A549 (cell line): Measurements from ENCODE around the gene NBEAL2. TPM values are rescaled to one million over a fixed set of nuclear protein-coding genes. Genes with fewer than 3 reads are reported as not detected.

ENCODE experiments used
- ATAC-seq, 2 experiments: fragments of 200-7000 bp in 1 of 2; fragments of >200 bp in 1 of 2; cut with Nextera tagmentation in 1 of 2; cut with Tn5 transposase in 1 of 2; 3 replicates each; pipeline versions ENCODE4 v1.8.0 to v1.9.1; 2018 to 2020; ENCODE audit warnings: mild to moderate bottlenecking in 1 of 2, moderate library complexity in 1 of 2
- CTCF ChIA-PET: fragments of 300-600 bp; sonication (Branson Sonifier 250); formaldehyde crosslinking; extraction: SDS; loops from one replicate; lab custom pipeline; 2021; ENCODE audit warnings: antibody characterized with exemption, inconsistent platforms; lab: Yijun Ruan, JAX
- POLR2A ChIA-PET: fragments of 350-600 bp; formaldehyde crosslinking; extraction: SDS; loops from one replicate; lab custom pipeline; 2021; ENCODE audit warnings: antibody characterized with exemption, inconsistent platforms; lab: Yijun Ruan, JAX
- DNase-seq, 2 experiments: peaks; one replicate each; pipeline versions ENCODE4 v3.0.0 to v3.0.0-alpha.2; 2011 to 2016; ENCODE audit warnings: low read depth in 1 of 2, low spot score in 1 of 2
- FAIRE-seq: peaks from 2 replicates; lab custom pipeline; 2011; peaks lifted over from hg19 to GRCh38; lab: Jason Lieb, UNC
- H3K27ac ChIP-seq, 2 experiments: fragments of >200 bp; sonication (Bioruptor Twin); formaldehyde crosslinking; 3 replicates each; pipeline ENCODE4 v1.5.1; 2016 to 2017
- H3K4me1 ChIP-seq: fragments of >200 bp; sonication (Bioruptor Twin); formaldehyde crosslinking; 3 replicates; pipeline ENCODE4 v1.6.1; 2016
- H3K4me2 ChIP-seq: fragments of >200 bp; sonication (Bioruptor Twin); formaldehyde crosslinking; 3 replicates; pipeline ENCODE4 v1.6.1; 2016
- H3K4me3 ChIP-seq: fragments of >200 bp; sonication (Bioruptor Twin); formaldehyde crosslinking; 3 replicates; pipeline ENCODE4 v1.5.1; 2016
- H3K9me3 ChIP-seq: fragments of >200 bp; sonication (Bioruptor Twin); formaldehyde crosslinking; 3 replicates; pipeline ENCODE4 v1.6.1; 2016
- ATOH8 ChIP-seq: fragments of 250-450 bp; sonication (Bioruptor Pico); IDR thresholded peaks from 2 replicates; pipeline ENCODE4 v1.5.0; 2020; ENCODE audit warnings: low read depth, mild to moderate bottlenecking, moderate library complexity
- CEBPB ChIP-seq, 2 experiments: fragments of >200 bp in 1 of 2; sonication (Bioruptor Twin) in 1 of 2; formaldehyde crosslinking in 1 of 2; IDR thresholded peaks; 2 replicates each; pipeline ENCODE4 v1.6.1; 2012 to 2016
- CHD2 ChIP-seq: fragments of 150-350 bp; IDR thresholded peaks from 2 replicates; pipeline ENCODE4 v1.6.1; 2014; ENCODE audit warnings: low read length; ENCODE audit not compliant: partially characterized antibody
- ESRRA ChIP-seq: fragments of 150-350 bp; IDR thresholded peaks from 2 replicates; pipeline ENCODE4 v1.6.1; 2014; ENCODE audit warnings: mild to moderate bottlenecking, low read length, borderline replicate concordance
- FOSL2 ChIP-seq, 2 experiments: fragments of 450-650 bp in 1 of 2; fragments of >200 bp in 1 of 2; sonication (Bioruptor Twin) in 1 of 2; formaldehyde crosslinking; IDR thresholded peaks; 2 replicates each; pipeline versions ENCODE4 v1.5.0 to v1.6.1; 2016 to 2020; ENCODE audit warnings: mild to moderate bottlenecking in 1 of 2, moderate library complexity in 1 of 2
- HEYL ChIP-seq: fragments of 250-450 bp; sonication (Bioruptor Pico); IDR thresholded peaks from 2 replicates; pipeline ENCODE4 v1.8.0; 2021; ENCODE audit warnings: mild to moderate bottlenecking, moderate library complexity
- HOXB13 ChIP-seq: fragments of 250-450 bp; sonication (Bioruptor Pico); IDR thresholded peaks from 2 replicates; pipeline ENCODE4 v1.5.0; 2020; ENCODE audit warnings: low read depth, mild to moderate bottlenecking, moderate library complexity
- HOXB5 ChIP-seq: fragments of 250-450 bp; sonication (Bioruptor Pico); IDR thresholded peaks from 2 replicates; pipeline ENCODE4 v1.5.0; 2020; ENCODE audit warnings: mild to moderate bottlenecking, moderate library complexity
- JUNB ChIP-seq: fragments of >200 bp; sonication (Bioruptor Twin); formaldehyde crosslinking; IDR thresholded peaks from 2 replicates; pipeline ENCODE4 v1.6.1; 2016
- MAZ ChIP-seq: fragments of 150-350 bp; IDR thresholded peaks from 2 replicates; pipeline ENCODE4 v1.6.1; 2014; ENCODE audit warnings: antibody characterized with exemption, low read depth, low read length, borderline replicate concordance
- RAD21 ChIP-seq, 2 experiments: fragments of >200 bp in 1 of 2; sonication (Bioruptor Twin) in 1 of 2; formaldehyde crosslinking in 1 of 2; IDR thresholded peaks in 1 of 2; conservative IDR thresholded peaks in 1 of 2; 2 replicates in 1 of 2; 3 replicates in 1 of 2; pipeline ENCODE4 v1.6.1; 2012 to 2018; ENCODE audit warnings: inconsistent platforms in 1 of 2
- RFX5 ChIP-seq: fragments of 450-650 bp; IDR thresholded peaks from 2 replicates; pipeline ENCODE4 v1.7.1; 2014; ENCODE audit warnings: antibody characterized with exemption, mild to moderate bottlenecking, moderate library complexity
- SMC3 ChIP-seq: fragments of >200 bp; sonication (Bioruptor Twin); formaldehyde crosslinking; IDR thresholded peaks from 3 replicates; pipeline ENCODE4 v1.6.1; 2018; ENCODE audit warnings: inconsistent platforms
- ZSCAN20 ChIP-seq: fragments of 250-450 bp; sonication (Bioruptor Pico); IDR thresholded peaks from 2 replicates; pipeline ENCODE4 v1.8.0; 2022; ENCODE audit warnings: mild to moderate bottlenecking, moderate library complexity
- WGBS: methylation state at CpG from one replicate; pipeline ENCODE4 v1.1.6; 2017; ENCODE audit errors: missing lambda C conversion rate; 5-methylcytosine and 5-hydroxymethylcytosine counted together
- polyA plus RNA-seq, 4 experiments: library from polyadenylated mRNA; depleted of rRNA in 3 of 4; stranded (reverse); fragments of >200 nt; fragmentation: RNase III in 1 of 4; extraction: RNeasy Plus Mini Kit Qiagen cat#74134 plus additional on column Dnase treatment in 1 of 4; gene quantifications; 2 replicates in 3 of 4; 3 replicates in 1 of 4; pipeline ENCODE4 v1.2.3, GENCODE V29; 2011 to 2017
- TF ChIP-seq, protein P1 (sequence below): fragments of 150-350 bp; IDR thresholded peaks from 2 replicates; pipeline ENCODE4 v1.6.1; 2014; ENCODE audit warnings: low read depth, mild to moderate bottlenecking, low read length
- TF ChIP-seq, protein P2 (sequence below): fragments of >200 bp; sonication (Bioruptor Twin); formaldehyde crosslinking; IDR thresholded peaks from 3 replicates; pipeline ENCODE4 v1.5.1; 2016
- TF ChIP-seq, protein P3 (sequence below): fragments of 450-650 bp; IDR thresholded peaks from 2 replicates; pipeline ENCODE4 v1.6.1; 2014; ENCODE audit warnings: antibody characterized with exemption

NBEAL2 gene
- polyA plus RNA-seq, 2 of the 4 experiments (the other 2 are of a cell fraction) = 9.6 to 47.3 TPM

DNA sequence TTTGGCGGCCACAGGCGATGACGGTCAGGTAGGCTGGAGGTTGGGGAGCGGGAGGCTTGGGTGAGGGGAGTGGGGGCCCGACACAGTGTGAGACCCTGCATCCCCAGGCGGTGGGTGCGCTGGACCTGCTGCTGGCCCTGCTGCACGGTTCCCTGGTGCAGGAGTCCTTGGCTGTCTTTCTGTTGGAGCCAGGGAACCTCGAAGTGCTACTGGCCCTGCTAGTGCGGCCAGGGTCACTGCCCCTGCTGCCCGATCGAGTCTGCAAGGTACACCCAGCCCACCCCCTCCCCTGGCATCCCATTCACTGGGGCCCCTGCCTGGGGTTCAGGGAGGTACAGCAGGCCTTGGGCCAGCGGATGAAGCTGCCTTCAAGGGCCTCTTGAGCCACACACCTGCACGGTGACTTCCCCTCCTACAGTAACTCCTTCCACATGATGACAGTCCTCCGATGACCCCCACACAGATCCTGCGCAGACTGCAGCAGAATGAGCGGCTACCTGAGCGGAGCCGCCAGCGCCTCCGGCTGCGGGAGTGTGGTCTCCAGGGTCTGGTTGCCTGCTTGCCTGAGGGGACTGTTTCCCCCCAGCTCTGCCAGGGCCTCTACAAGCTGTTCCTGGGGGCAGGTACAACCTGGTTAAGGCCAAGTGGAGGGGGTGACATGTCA, 19.5 kb downstream of the NBEAL2 start:
- Histone ChIP-seq H3K4me1 (peaks cover 12% of the 10 kb centered on the region), H3K27ac (no peak overlapping the region), H3K4me3 (no peak overlapping the region), H3K4me2 (no peak overlapping the region), H3K9me3 (no peaks in the 10 kb centered on the region)
- DNase-seq (no peak), FAIRE-seq (no peak), ATAC-seq (peak in 1 of 2 experiments; percentile 12; a peak in 3 of 6 replicates)
- ChIA-PET POLR2A (interaction anchor here (1.4 kb wide), 1 partner anchor 19 kb away, joined by 5 read pairs; the partner anchor contains the start of gene NBEAL2), CTCF (interaction anchor here (1.0 to 4.8 kb wide), 23 partner anchors 9 to 296 kb away, joined by 3 to 54 read pairs (median 5); partner anchors contain the start of gene NBEAL2)
- TF ChIP-seq HOXB5 = no peak
- TF ChIP-seq, protein P1, sequence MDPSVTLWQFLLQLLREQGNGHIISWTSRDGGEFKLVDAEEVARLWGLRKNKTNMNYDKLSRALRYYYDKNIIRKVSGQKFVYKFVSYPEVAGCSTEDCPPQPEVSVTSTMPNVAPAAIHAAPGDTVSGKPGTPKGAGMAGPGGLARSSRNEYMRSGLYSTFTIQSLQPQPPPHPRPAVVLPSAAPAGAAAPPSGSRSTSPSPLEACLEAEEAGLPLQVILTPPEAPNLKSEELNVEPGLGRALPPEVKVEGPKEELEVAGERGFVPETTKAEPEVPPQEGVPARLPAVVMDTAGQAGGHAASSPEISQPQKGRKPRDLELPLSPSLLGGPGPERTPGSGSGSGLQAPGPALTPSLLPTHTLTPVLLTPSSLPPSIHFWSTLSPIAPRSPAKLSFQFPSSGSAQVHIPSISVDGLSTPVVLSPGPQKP = no peak
- no peak for TF ChIP-seq CEBPB (IDR thresholded peaks at IDR 0.05)
- TF ChIP-seq ATOH8 (CRISPR knock-in tag) = no peak
- 80% methylated on average over 13 of the region's 22 CpGs for WGBS

DNA sequence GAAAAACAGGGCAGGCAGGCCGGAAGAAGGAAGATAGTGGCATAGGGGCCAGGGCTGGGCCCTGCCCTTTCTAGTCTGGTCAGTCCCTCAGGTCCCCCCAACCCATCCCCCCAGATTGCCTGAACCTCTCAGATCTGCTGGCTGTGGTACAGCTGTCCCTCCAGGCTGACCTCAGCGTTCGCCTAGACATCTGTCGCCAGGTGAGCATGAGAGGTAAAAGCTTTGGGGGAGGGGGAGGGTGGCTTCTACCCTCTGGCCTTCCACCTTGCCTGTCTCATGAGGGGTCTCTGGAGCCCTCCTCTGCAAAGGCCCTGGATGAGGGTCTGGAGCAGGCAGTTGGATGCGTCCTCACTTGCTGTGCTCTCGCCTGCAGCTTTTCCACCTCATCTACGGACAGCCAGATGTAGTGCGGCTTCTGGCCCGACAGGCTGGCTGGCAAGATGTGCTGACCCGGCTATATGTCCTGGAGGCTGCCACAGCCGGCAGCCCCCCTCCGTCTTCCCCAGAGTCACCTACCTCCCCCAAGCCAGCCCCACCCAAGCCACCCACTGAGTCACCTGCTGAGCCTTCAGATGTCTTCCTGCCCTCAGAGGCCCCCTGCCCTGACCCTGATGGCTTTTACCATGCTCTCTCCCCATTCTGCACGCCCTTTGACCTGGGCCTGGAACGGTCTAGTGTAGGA, 20.2 kb downstream of the NBEAL2 start:
- 93% methylated on average over 11 of the region's 14 CpGs for WGBS
- Histone ChIP-seq H3K4me1 (peaks cover 12% of the 10 kb centered on the region), H3K27ac (no peak overlapping the region), H3K4me2 (no peak overlapping the region), H3K9me3 (no peaks in the 10 kb centered on the region), H3K4me3 (no peak overlapping the region)
- DNase-seq = no peak
- TF ChIP-seq HEYL (no peak), CHD2 (no peak), ZSCAN20 (CRISPR knock-in tag) (no peak), MAZ (no peak), SMC3 (no peak), RAD21 (conservative IDR thresholded peaks at IDR 0.05 in 1 of 2, IDR thresholded peaks at IDR 0.05 in 1 of 2) (no peak), RFX5 (no peak), ESRRA (no peak), FOSL2 (IDR thresholded peaks at IDR 0.05) (no peak), FOSL2 (CRISPR knock-in tag; IDR thresholded peaks at IDR 0.05) (no peak), HOXB13 (no peak), JUNB (no peak), HOXB5 (no peak)
- TF ChIP-seq, protein P2, sequence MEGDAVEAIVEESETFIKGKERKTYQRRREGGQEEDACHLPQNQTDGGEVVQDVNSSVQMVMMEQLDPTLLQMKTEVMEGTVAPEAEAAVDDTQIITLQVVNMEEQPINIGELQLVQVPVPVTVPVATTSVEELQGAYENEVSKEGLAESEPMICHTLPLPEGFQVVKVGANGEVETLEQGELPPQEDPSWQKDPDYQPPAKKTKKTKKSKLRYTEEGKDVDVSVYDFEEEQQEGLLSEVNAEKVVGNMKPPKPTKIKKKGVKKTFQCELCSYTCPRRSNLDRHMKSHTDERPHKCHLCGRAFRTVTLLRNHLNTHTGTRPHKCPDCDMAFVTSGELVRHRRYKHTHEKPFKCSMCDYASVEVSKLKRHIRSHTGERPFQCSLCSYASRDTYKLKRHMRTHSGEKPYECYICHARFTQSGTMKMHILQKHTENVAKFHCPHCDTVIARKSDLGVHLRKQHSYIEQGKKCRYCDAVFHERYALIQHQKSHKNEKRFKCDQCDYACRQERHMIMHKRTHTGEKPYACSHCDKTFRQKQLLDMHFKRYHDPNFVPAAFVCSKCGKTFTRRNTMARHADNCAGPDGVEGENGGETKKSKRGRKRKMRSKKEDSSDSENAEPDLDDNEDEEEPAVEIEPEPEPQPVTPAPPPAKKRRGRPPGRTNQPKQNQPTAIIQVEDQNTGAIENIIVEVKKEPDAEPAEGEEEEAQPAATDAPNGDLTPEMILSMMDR = no peak
- TF ChIP-seq, protein P3, sequence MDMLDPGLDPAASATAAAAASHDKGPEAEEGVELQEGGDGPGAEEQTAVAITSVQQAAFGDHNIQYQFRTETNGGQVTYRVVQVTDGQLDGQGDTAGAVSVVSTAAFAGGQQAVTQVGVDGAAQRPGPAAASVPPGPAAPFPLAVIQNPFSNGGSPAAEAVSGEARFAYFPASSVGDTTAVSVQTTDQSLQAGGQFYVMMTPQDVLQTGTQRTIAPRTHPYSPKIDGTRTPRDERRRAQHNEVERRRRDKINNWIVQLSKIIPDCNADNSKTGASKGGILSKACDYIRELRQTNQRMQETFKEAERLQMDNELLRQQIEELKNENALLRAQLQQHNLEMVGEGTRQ = no peak
- no peak for ATAC-seq
- no peak for FAIRE-seq
- ChIA-PET POLR2A (interaction anchor here (1.4 kb wide), 1 partner anchor 20 kb away, joined by 5 read pairs; the partner anchor contains the start of gene NBEAL2), CTCF (interaction anchor here (0.7 to 4.8 kb wide), 14 partner anchors 8 to 297 kb away, joined by 3 to 54 read pairs (median 5); no protein-coding TSS in a partner anchor)
